ENCODE data around the gene ZNF200.

Gene ZNF200

GRCh38 chr16:3282103-3282729 is 47.3 kb upstream of the ZNF200 start:
- Histone ChIP-seq H3K36me3 (replicated peaks; ENCODE audit: insufficient read depth, low read length) (peaks cover 10% of the 10 kb centered on the region), H3K4me1 (ENCODE audit: low read length) (no peaks in the 10 kb centered on the region), H3K9me2 (replicated peaks; ENCODE audit: insufficient read depth, low read length) (no peaks in the 10 kb centered on the region), H3K27me3 (replicated peaks; ENCODE audit: insufficient read depth, low read length) (peaks cover 16% of the 10 kb centered on the region; the same call in 1 of the 2 replicates), H3K4me2 (ENCODE audit: low read depth, low read length) (peak overlapping the region; percentile 92), H3F3A (ENCODE audit: insufficient read depth, low read length) (no peaks in the 10 kb centered on the region), H3K9me3 (replicated peaks; ENCODE audit: insufficient read depth, low read length) (no peaks in the 10 kb centered on the region), H3K79me2 (ENCODE audit: low read length) (peaks cover 29% of the 10 kb centered on the region), H3K4me3 (ENCODE audit: low read length) (peak overlapping the region; percentile 74), H3K9ac (ENCODE audit: low read length) (peak overlapping the region; percentile 80), H2AFZ (ENCODE audit: low read length) (peak overlapping the region; percentile 83), H4K20me1 (ENCODE audit: insufficient read depth, low read length) (no peaks in the 10 kb centered on the region), H3K27ac (ENCODE audit: low read length) (peak overlapping the region; percentile 90; the same call in 1 of the 2 replicates)
- DNase-seq: no peak
- TF ChIP-seq EZH2 (optimal IDR thresholded peaks at IDR 0.05; ENCODE audit: low read depth, low read length) (no peak), EZH2phosphoT487 (IDR thresholded peaks at IDR 0.05; ENCODE audit: low read length) (no peak)
- TF ChIP-seq, protein P1, sequence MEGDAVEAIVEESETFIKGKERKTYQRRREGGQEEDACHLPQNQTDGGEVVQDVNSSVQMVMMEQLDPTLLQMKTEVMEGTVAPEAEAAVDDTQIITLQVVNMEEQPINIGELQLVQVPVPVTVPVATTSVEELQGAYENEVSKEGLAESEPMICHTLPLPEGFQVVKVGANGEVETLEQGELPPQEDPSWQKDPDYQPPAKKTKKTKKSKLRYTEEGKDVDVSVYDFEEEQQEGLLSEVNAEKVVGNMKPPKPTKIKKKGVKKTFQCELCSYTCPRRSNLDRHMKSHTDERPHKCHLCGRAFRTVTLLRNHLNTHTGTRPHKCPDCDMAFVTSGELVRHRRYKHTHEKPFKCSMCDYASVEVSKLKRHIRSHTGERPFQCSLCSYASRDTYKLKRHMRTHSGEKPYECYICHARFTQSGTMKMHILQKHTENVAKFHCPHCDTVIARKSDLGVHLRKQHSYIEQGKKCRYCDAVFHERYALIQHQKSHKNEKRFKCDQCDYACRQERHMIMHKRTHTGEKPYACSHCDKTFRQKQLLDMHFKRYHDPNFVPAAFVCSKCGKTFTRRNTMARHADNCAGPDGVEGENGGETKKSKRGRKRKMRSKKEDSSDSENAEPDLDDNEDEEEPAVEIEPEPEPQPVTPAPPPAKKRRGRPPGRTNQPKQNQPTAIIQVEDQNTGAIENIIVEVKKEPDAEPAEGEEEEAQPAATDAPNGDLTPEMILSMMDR (IDR thresholded peaks at IDR 0.05; ENCODE audit: low read length): no peak

DNA sequence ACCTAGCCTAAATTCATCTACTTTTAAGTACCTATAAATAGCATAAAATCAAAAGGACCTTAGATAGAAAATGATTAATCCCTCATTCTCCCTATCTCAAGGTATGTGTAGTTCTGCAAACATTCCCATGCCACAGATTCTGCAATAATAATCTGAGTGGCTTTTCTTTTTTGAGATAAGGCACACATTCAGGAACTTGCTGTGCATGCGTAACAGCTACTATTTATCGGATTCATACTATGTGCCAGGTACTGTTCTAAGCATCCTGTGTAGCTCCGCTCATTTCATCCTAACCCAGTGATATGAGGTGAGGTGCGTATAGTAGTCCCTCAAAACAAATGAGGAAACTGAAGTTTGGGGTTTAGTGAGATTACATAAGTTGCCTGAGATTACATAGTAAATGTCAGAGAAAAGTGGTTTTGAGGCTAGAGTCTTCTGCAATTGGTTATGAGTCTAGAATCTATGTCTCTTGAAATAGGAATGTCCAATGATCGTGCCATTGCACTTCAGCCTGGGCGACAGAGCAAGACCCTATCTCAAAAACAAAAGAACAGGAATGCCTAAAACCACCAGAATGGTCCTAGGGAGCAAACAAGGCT is 46.4 kb upstream of the ZNF200 start:
- H3K27ac ChIP-seq (ENCODE audit: low read length): no peak overlapping the region
- no peak overlapping the region for H2AFZ ChIP-seq (ENCODE audit: low read length)
- H3K9ac ChIP-seq (ENCODE audit: low read length): no peak overlapping the region

GRCh38 chr16:3276679-3277078 is 41.7 kb upstream of the ZNF200 start:
- Histone ChIP-seq H3K9ac (ENCODE audit: low read length) (no peak overlapping the region), H3K9me3 (replicated peaks; ENCODE audit: insufficient read depth, low read length) (no peaks in the 10 kb centered on the region), H3F3A (ENCODE audit: insufficient read depth, low read length) (no peaks in the 10 kb centered on the region), H3K27me3 (replicated peaks; ENCODE audit: insufficient read depth, low read length) (peaks cover 26% of the 10 kb centered on the region; the same call in 1 of the 2 replicates), H4K20me1 (ENCODE audit: insufficient read depth, low read length) (no peaks in the 10 kb centered on the region), H2AFZ (ENCODE audit: low read length) (no peak overlapping the region), H3K4me1 (ENCODE audit: low read length) (no peaks in the 10 kb centered on the region), H3K27ac (ENCODE audit: low read length) (no peak overlapping the region), H3K79me2 (ENCODE audit: low read length) (no peaks in the 10 kb centered on the region), H3K4me3 (ENCODE audit: low read length) (no peak overlapping the region), H3K36me3 (replicated peaks; ENCODE audit: insufficient read depth, low read length) (no peaks in the 10 kb centered on the region), H3K9me2 (replicated peaks; ENCODE audit: insufficient read depth, low read length) (no peaks in the 10 kb centered on the region), H3K4me2 (ENCODE audit: low read depth, low read length) (no peak overlapping the region)
- DNase-seq: no peak
- TF ChIP-seq EZH2phosphoT487 (IDR thresholded peaks at IDR 0.05; ENCODE audit: low read length): no peak
- TF ChIP-seq, protein P1 (IDR thresholded peaks at IDR 0.05; ENCODE audit: low read length): no peak
- no peak for TF ChIP-seq EZH2 (optimal IDR thresholded peaks at IDR 0.05; ENCODE audit: low read depth, low read length)

More for the DNA sequence above, 46.4 kb upstream of the ZNF200 start:
- Histone ChIP-seq H3K4me3 (ENCODE audit: low read length) (no peak overlapping the region), H3K79me2 (ENCODE audit: low read length) (peaks cover 28% of the 10 kb centered on the region), H3K9me3 (replicated peaks; ENCODE audit: insufficient read depth, low read length) (no peaks in the 10 kb centered on the region), H3K4me1 (ENCODE audit: low read length) (no peaks in the 10 kb centered on the region), H3K36me3 (replicated peaks; ENCODE audit: insufficient read depth, low read length) (peaks cover 7% of the 10 kb centered on the region), H3K4me2 (ENCODE audit: low read depth, low read length) (no peak overlapping the region), H3F3A (ENCODE audit: insufficient read depth, low read length) (no peaks in the 10 kb centered on the region), H3K9me2 (replicated peaks; ENCODE audit: insufficient read depth, low read length) (no peaks in the 10 kb centered on the region), H3K27me3 (replicated peaks; ENCODE audit: insufficient read depth, low read length) (peaks cover 25% of the 10 kb centered on the region; the same call in 1 of the 2 replicates), H4K20me1 (ENCODE audit: insufficient read depth, low read length) (no peaks in the 10 kb centered on the region)
- DNase-seq: no peak
- TF ChIP-seq EZH2 (optimal IDR thresholded peaks at IDR 0.05; ENCODE audit: low read depth, low read length) (no peak), EZH2phosphoT487 (IDR thresholded peaks at IDR 0.05; ENCODE audit: low read length) (no peak)
- TF ChIP-seq, protein P1 (IDR thresholded peaks at IDR 0.05; ENCODE audit: low read length): no peak
